AG04450 (cell line): Measurements from ENCODE around the gene SLC44A1. TPM values are rescaled to one million over a fixed set of nuclear protein-coding genes. Genes with fewer than 3 reads are reported as not detected.
"Not testable (repeated sequence)": the region's sequence is repeated elsewhere in the genome, so short reads cannot be mapped to it uniquely, and the experiment has no call there.

Experiments
- CTCF ChIA-PET: fragments of 300-600, 350-600 bp; formaldehyde crosslinking; extraction: SDS; loops from one replicate; lab custom pipeline; 2022; ENCODE audit warnings: antibody characterized with exemption, inconsistent platforms; lab: Charles Lee
- POLR2A ChIA-PET: fragments of 350-600 bp; formaldehyde crosslinking; extraction: SDS; loops from one replicate; lab custom pipeline; 2021; ENCODE audit warnings: antibody characterized with exemption, inconsistent platforms; lab: Yijun Ruan, JAX
- DNase-seq: peaks from one replicate; pipeline ENCODE4 v3.0.0-alpha.2; 2011; ENCODE audit warnings: low read depth, low spot score
- H3K27ac ChIP-seq: one replicate; pipeline ENCODE4 v1.5.1; 2012; ENCODE audit warnings: low read depth, low read length, control low read depth
- H3K27me3 ChIP-seq: one replicate; pipeline ENCODE4 v1.6.0; 2012; ENCODE audit warnings: low read length; ENCODE audit not compliant: control insufficient read depth, insufficient read depth
- H3K4me3 ChIP-seq: 2 replicates; pipeline ENCODE4 v1.5.1; 2011; ENCODE audit warnings: mild to moderate bottlenecking, low read depth, low read length, control low read depth
- H3K9me3 ChIP-seq: 2 replicates; pipeline ENCODE4 v1.5.1; 2012; ENCODE audit warnings: low read length; ENCODE audit not compliant: control insufficient read depth, insufficient read depth
- CTCF ChIP-seq: IDR thresholded peaks from 2 replicates; pipeline ENCODE4 v1.5.1; 2011; ENCODE audit warnings: low read depth, low read length, control low read depth, inconsistent platforms
- polyA plus RNA-seq: library from polyadenylated mRNA; depleted of rRNA; stranded (reverse); fragments of >200 nt; gene quantifications from 2 replicates; pipeline ENCODE4 v1.2.3, GENCODE V29; 2011

Gene SLC44A1
- polyA plus RNA-seq, 1 experiment: 15.6 TPM

GRCh38 chr9:105259274-105259673, 14.8 kb downstream of the SLC44A1 start:
- DNase-seq: no peak
- POLR2A ChIA-PET: no interaction called here
- no peaks in the 10 kb centered on the region for H3K9me3 ChIP-seq
- no peak for TF ChIP-seq CTCF
- CTCF ChIA-PET: no interaction called here
- H3K4me3 ChIP-seq: no peak overlapping the region
- H3K27me3 ChIP-seq: no peaks in the 10 kb centered on the region
- H3K27ac ChIP-seq: no peak overlapping the region

- no peak for TF ChIP-seq CTCF
- no peaks in the 10 kb centered on the region for H3K9me3 ChIP-seq
- no peak overlapping the region for H3K27ac ChIP-seq
- ChIA-PET POLR2A (no interaction called here), CTCF (no interaction called here)
- no peak overlapping the region for H3K4me3 ChIP-seq
- DNase-seq: no peak
- no peaks in the 10 kb centered on the region for H3K27me3 ChIP-seq
Observed at GRCh38 chr9:105259731-105260612, 15.5 kb downstream of the SLC44A1 start.

- H3K27ac ChIP-seq: no peak overlapping the region
- H3K9me3 ChIP-seq: no peaks in the 10 kb centered on the region
- no peaks in the 10 kb centered on the region for H3K27me3 ChIP-seq
- POLR2A ChIA-PET: no interaction called here
- CTCF ChIA-PET: interaction anchor here (0.5 kb wide), 1 partner anchor 156 kb away, joined by 3 read pairs; no protein-coding TSS in a partner anchor
- TF ChIP-seq CTCF: no peak
- no peak for DNase-seq
- H3K4me3 ChIP-seq: no peak overlapping the region
Observed at GRCh38 chr9:105262497-105262896, 18.0 kb downstream of the SLC44A1 start.

GRCh38 chr9:105264380-105264779, 19.9 kb downstream of the SLC44A1 start:
- ChIA-PET CTCF (interaction anchor here (0.5 kb wide), 1 partner anchor 163 kb away, joined by 4 read pairs; no protein-coding TSS in a partner anchor), POLR2A (interaction anchor here (0.7 kb wide), 1 partner anchor 69 kb away, joined by 5 read pairs; no protein-coding TSS in a partner anchor)
- no peak for DNase-seq
- TF ChIP-seq CTCF: no peak
- no peak overlapping the region for H3K4me3 ChIP-seq
- no peaks in the 10 kb centered on the region for H3K27me3 ChIP-seq
- H3K9me3 ChIP-seq: no peaks in the 10 kb centered on the region
- no peak overlapping the region for H3K27ac ChIP-seq

GRCh38 chr9:105268254-105268653, 23.8 kb downstream of the SLC44A1 start:
- H3K27me3 ChIP-seq, H3K4me3 ChIP-seq, POLR2A ChIA-PET, DNase-seq, H3K9me3 ChIP-seq, H3K27ac ChIP-seq: not testable (repeated sequence)
- CTCF ChIA-PET: interaction anchor here (0.6 kb wide), 1 partner anchor 109 kb away, joined by 3 read pairs; no protein-coding TSS in a partner anchor
